SK-N-SH treated with all-trans-retinoic acid at 6 μM for 48 hours (cell line): Measurements from ENCODE around the gene GTPBP3.
A peak's percentile ranks its signal among the peaks of the same experiment; 100 is the strongest.

Experiments used
- ATAC-seq: fragments of 200-7000 bp; cut with Tn5 transposase; 3 replicates; pipeline ENCODE4 v1.9.1; 2020; ENCODE audit warnings: mild to moderate bottlenecking, moderate library complexity
- ARNTL ChIP-seq: fragments of 450-650 bp; formaldehyde crosslinking; IDR thresholded peaks from 2 replicates; pipeline ENCODE4 v1.5.0; 2020; ENCODE audit warnings: low read depth, mild to moderate bottlenecking, moderate library complexity, borderline replicate concordance
- BACH2 ChIP-seq: fragments of 250-450 bp; sonication (Bioruptor Pico); IDR thresholded peaks from 2 replicates; pipeline ENCODE4 v1.9.0; 2021; ENCODE audit warnings: mild to moderate bottlenecking, borderline replicate concordance
- CREB5 ChIP-seq: fragments of 250-450 bp; sonication (Bioruptor Pico); IDR thresholded peaks from 2 replicates; pipeline ENCODE4 v1.5.1; 2020; ENCODE audit warnings: low read depth, mild to moderate bottlenecking, moderate library complexity
- CSDC2 ChIP-seq: fragments of 250-450 bp; sonication (Bioruptor Pico); IDR thresholded peaks from 2 replicates; pipeline ENCODE4 v1.5.0; 2020; ENCODE audit warnings: mild to moderate bottlenecking, moderate library complexity
- CSRNP3 ChIP-seq: fragments of 250-450 bp; sonication (Bioruptor Pico); IDR thresholded peaks from 2 replicates; pipeline ENCODE4 v1.5.1; 2021; ENCODE audit warnings: mild to moderate bottlenecking, moderate library complexity
- ESRRG ChIP-seq: fragments of 250-450 bp; sonication (Bioruptor Pico); IDR thresholded peaks from 2 replicates; pipeline ENCODE4 v1.6.1; 2021; ENCODE audit warnings: mild to moderate bottlenecking
- GLIS3 ChIP-seq: fragments of 250-450 bp; sonication (Bioruptor Pico); IDR thresholded peaks from 2 replicates; pipeline ENCODE4 v1.5.0; 2020; ENCODE audit warnings: mild to moderate bottlenecking, moderate library complexity
- ISL1 ChIP-seq: fragments of 250-450 bp; sonication (Bioruptor Pico); IDR thresholded peaks from 2 replicates; pipeline ENCODE4 v2.1.2; 2022; ENCODE audit warnings: mild to moderate bottlenecking, moderate library complexity
- OSR1 ChIP-seq: fragments of 250-450 bp; sonication (Bioruptor Pico); IDR thresholded peaks from 2 replicates; pipeline ENCODE4 v1.8.0; 2022; ENCODE audit warnings: moderate library complexity, mild to moderate bottlenecking, inconsistent platforms
- PATZ1 ChIP-seq: fragments of 250-450 bp; sonication (Bioruptor Pico); IDR thresholded peaks from 2 replicates; pipeline ENCODE4 v1.8.0; 2020; ENCODE audit warnings: mild to moderate bottlenecking, moderate library complexity, borderline replicate concordance
- POU6F1 ChIP-seq: fragments of 250-450 bp; sonication (Bioruptor Pico); IDR thresholded peaks from 2 replicates; pipeline ENCODE4 v1.8.0; 2021; ENCODE audit warnings: low read depth, mild to moderate bottlenecking, moderate library complexity, borderline replicate concordance
- PPARA ChIP-seq: fragments of 250-450 bp; sonication (Bioruptor Pico); IDR thresholded peaks from 2 replicates; pipeline ENCODE4 v1.5.0; 2020; ENCODE audit warnings: mild to moderate bottlenecking, borderline replicate concordance
- RARB ChIP-seq: fragments of 250-450 bp; sonication (Bioruptor Pico); IDR thresholded peaks from 2 replicates; pipeline ENCODE4 v1.8.0; 2021; ENCODE audit warnings: mild to moderate bottlenecking, moderate library complexity
- SNAI2 ChIP-seq: fragments of 250-450 bp; sonication (Bioruptor Pico); IDR thresholded peaks from 2 replicates; pipeline ENCODE4 v1.5.0; 2020; ENCODE audit warnings: mild to moderate bottlenecking, moderate library complexity
- TCF4 ChIP-seq: fragments of 250-450 bp; sonication (Bioruptor Pico); IDR thresholded peaks from 2 replicates; pipeline ENCODE4 v1.8.0; 2021; ENCODE audit warnings: mild to moderate bottlenecking, moderate library complexity, borderline replicate concordance
- TOX ChIP-seq: fragments of 250-450 bp; sonication (Bioruptor Pico); IDR thresholded peaks from 2 replicates; pipeline ENCODE4 v1.8.0; 2021; ENCODE audit warnings: mild to moderate bottlenecking, moderate library complexity, borderline replicate concordance
- TSHZ2 ChIP-seq: fragments of 250-450 bp; sonication (Bioruptor Pico); IDR thresholded peaks from 2 replicates; pipeline ENCODE4 v1.5.0; 2020; ENCODE audit warnings: mild to moderate bottlenecking, moderate library complexity
- ZC3H10 ChIP-seq: fragments of 250-450 bp; sonication (Bioruptor Pico); IDR thresholded peaks from 2 replicates; pipeline ENCODE4 v1.5.1; 2021; ENCODE audit warnings: mild to moderate bottlenecking, moderate library complexity
- ZFP30 ChIP-seq: fragments of 450-650 bp; formaldehyde crosslinking; IDR thresholded peaks from 2 replicates; pipeline ENCODE4 v1.5.0; 2022; ENCODE audit warnings: mild to moderate bottlenecking, moderate library complexity
- ZNF565 ChIP-seq: fragments of 450-650 bp; formaldehyde crosslinking; conservative IDR thresholded peaks from 2 replicates; pipeline ENCODE4 v1.5.0; 2020; ENCODE audit warnings: low read depth, mild to moderate bottlenecking, moderate library complexity
- ZNF70 ChIP-seq: fragments of 450-650 bp; formaldehyde crosslinking; IDR thresholded peaks from 2 replicates; pipeline ENCODE4 v1.5.0; 2020; ENCODE audit warnings: mild to moderate bottlenecking, moderate library complexity
- ZNF8 ChIP-seq: fragments of 450-650 bp; formaldehyde crosslinking; IDR thresholded peaks from 2 replicates; pipeline ENCODE4 v1.5.0; 2020; ENCODE audit warnings: mild to moderate bottlenecking, moderate library complexity

The GTPBP3 gene

GRCh38 chr19:17307876-17308377 is 29.4 kb upstream of the GTPBP3 start:
- ATAC-seq: no peak
- no peak for TF ChIP-seq ZNF565 (CRISPR knock-in tag)
- TF ChIP-seq TSHZ2 (CRISPR knock-in tag): no peak
- no peak for TF ChIP-seq ZNF8
- TF ChIP-seq ZFP30 (CRISPR knock-in tag): no peak
- no peak for TF ChIP-seq OSR1 (CRISPR knock-in tag)
- TF ChIP-seq ZC3H10 (CRISPR knock-in tag): no peak
- no peak for TF ChIP-seq RARB (CRISPR knock-in tag)
- no peak for TF ChIP-seq ESRRG
- TF ChIP-seq PPARA (CRISPR knock-in tag): no peak
- TF ChIP-seq GLIS3: no peak
- TF ChIP-seq CSRNP3: no peak
- no peak for TF ChIP-seq PATZ1 (CRISPR knock-in tag)
- TF ChIP-seq TCF4 (CRISPR knock-in tag): no peak
- TF ChIP-seq POU6F1 (CRISPR knock-in tag): no peak
- no peak for TF ChIP-seq CSDC2 (CRISPR knock-in tag)
- no peak for TF ChIP-seq SNAI2 (CRISPR knock-in tag)
- TF ChIP-seq ZNF70 (CRISPR knock-in tag): no peak

- ATAC-seq: peak; percentile 87
- TF ChIP-seq PATZ1 (CRISPR knock-in tag) (no peak), ARNTL (CRISPR knock-in tag) (no peak), ISL1 (CRISPR knock-in tag) (no peak), SNAI2 (CRISPR knock-in tag) (no peak), GLIS3 (no peak), BACH2 (CRISPR knock-in tag) (no peak), POU6F1 (CRISPR knock-in tag) (no peak), ZNF565 (CRISPR knock-in tag) (no peak), CREB5 (CRISPR knock-in tag) (no peak), PPARA (CRISPR knock-in tag) (no peak), TCF4 (CRISPR knock-in tag) (no peak), TOX (CRISPR knock-in tag) (no peak), OSR1 (CRISPR knock-in tag) (no peak)
Observed at GRCh38 chr19:17309198-17309964, 28.0 kb upstream of the GTPBP3 start, which contains the start of gene DDA1. Gene DDA1 (plus strand): TSS chr19:17309563. CDS start chr19:17309655, 92 bp downstream.
